Liver (tissue), 3 donors: ENCODE measurements around the gene SHFL.

Source experiments
- CTCF ChIP-seq: fragments of 150-350 bp; IDR thresholded peaks from 2 replicates; pipeline ENCODE4 v1.5.1; 2017; ENCODE audit warnings: improper control_type of control experiment, low read depth, low read length; ENCODE audit not compliant: missing input control
- EGR1 ChIP-seq, 2 donors: IDR thresholded peaks; 2 replicates each; pipeline ENCODE4 v1.6.1; 2016 to 2018; ENCODE audit warnings: antibody characterized with exemption in 2 of 2, low read depth in 2 of 2
- HNF4A ChIP-seq, 2 donors: conservative IDR thresholded peaks; 2 replicates each; pipeline ENCODE4 v1.6.1; 2016; ENCODE audit warnings: antibody characterized with exemption in 2 of 2, mild to moderate bottlenecking in 2 of 2
- SP1 ChIP-seq: IDR thresholded peaks from 2 replicates; pipeline ENCODE4 v1.6.1; 2018; ENCODE audit warnings: antibody characterized with exemption, mild to moderate bottlenecking
- TAF1 ChIP-seq: conservative IDR thresholded peaks from 2 replicates; pipeline ENCODE4 v1.6.1; 2016; ENCODE audit warnings: antibody characterized with exemption, mild to moderate bottlenecking
- YY1 ChIP-seq: IDR thresholded peaks from 2 replicates; pipeline ENCODE4 v1.6.1; 2016; ENCODE audit warnings: antibody characterized with exemption, mild to moderate bottlenecking
- ZBTB33 ChIP-seq: IDR thresholded peaks from 2 replicates; pipeline ENCODE4 v1.6.1; 2016; ENCODE audit warnings: antibody characterized with exemption
- TF ChIP-seq, protein P1 (sequence below): IDR thresholded peaks from 2 replicates; pipeline ENCODE4 v1.6.1; 2016; ENCODE audit warnings: antibody characterized with exemption, mild to moderate bottlenecking
- TF ChIP-seq, protein P2 (sequence below): IDR thresholded peaks from 2 replicates; pipeline ENCODE4 v1.6.1; 2016; ENCODE audit warnings: antibody characterized with exemption
- donor health status: healthy.
- donor health status: healthy.

- no peak for TF ChIP-seq CTCF
- TF ChIP-seq, protein P1, sequence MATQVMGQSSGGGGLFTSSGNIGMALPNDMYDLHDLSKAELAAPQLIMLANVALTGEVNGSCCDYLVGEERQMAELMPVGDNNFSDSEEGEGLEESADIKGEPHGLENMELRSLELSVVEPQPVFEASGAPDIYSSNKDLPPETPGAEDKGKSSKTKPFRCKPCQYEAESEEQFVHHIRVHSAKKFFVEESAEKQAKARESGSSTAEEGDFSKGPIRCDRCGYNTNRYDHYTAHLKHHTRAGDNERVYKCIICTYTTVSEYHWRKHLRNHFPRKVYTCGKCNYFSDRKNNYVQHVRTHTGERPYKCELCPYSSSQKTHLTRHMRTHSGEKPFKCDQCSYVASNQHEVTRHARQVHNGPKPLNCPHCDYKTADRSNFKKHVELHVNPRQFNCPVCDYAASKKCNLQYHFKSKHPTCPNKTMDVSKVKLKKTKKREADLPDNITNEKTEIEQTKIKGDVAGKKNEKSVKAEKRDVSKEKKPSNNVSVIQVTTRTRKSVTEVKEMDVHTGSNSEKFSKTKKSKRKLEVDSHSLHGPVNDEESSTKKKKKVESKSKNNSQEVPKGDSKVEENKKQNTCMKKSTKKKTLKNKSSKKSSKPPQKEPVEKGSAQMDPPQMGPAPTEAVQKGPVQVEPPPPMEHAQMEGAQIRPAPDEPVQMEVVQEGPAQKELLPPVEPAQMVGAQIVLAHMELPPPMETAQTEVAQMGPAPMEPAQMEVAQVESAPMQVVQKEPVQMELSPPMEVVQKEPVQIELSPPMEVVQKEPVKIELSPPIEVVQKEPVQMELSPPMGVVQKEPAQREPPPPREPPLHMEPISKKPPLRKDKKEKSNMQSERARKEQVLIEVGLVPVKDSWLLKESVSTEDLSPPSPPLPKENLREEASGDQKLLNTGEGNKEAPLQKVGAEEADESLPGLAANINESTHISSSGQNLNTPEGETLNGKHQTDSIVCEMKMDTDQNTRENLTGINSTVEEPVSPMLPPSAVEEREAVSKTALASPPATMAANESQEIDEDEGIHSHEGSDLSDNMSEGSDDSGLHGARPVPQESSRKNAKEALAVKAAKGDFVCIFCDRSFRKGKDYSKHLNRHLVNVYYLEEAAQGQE, result no peak
- no peak for TF ChIP-seq TAF1
- no peak for TF ChIP-seq EGR1 (IDR thresholded peaks at IDR 0.05; ENCODE audit: low read depth in 2 of 2)
- no peak for TF ChIP-seq SP1
- no peak for TF ChIP-seq HNF4A (conservative IDR thresholded peaks at IDR 0.05)
- TF ChIP-seq, protein P2, sequence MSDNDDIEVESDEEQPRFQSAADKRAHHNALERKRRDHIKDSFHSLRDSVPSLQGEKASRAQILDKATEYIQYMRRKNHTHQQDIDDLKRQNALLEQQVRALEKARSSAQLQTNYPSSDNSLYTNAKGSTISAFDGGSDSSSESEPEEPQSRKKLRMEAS, result no peak
- TF ChIP-seq YY1, result no peak
- TF ChIP-seq ZBTB33, result no peak
Observed at GRCh38 chr19:10105509-10106099, 19.5 kb downstream of the SHFL start.
